Thyroid gland (tissue), 4 donors: ENCODE results near the gene WIPF3.

ENCODE experiments used
- CTCF ChIP-seq, 6 experiments: fragments of 200-600 bp in 3 of 6; fragments of 450-650 bp in 3 of 6; sonication (generic) in 3 of 6; IDR thresholded peaks; one replicate each; pipeline ENCODE4 v1.5.1; 2016 to 2019; ENCODE audit warnings: antibody characterized with exemption in 6 of 6, mild to moderate bottlenecking in 2 of 6, inconsistent platforms in 1 of 6, moderate library complexity in 1 of 6
- POLR2A ChIP-seq, 2 donors: fragments of 450-650 bp; IDR thresholded peaks; one replicate each; pipeline ENCODE4 v1.6.1; 2017; ENCODE audit warnings: antibody characterized with exemption in 2 of 2, mild to moderate bottlenecking in 2 of 2, moderate library complexity in 1 of 2

GRCh38 chr7:29878081-29878688 lies 71.9 kb downstream of the WIPF3 start:
- TF ChIP-seq POLR2A (IDR thresholded peaks at IDR 0.05) (no peak), CTCF (IDR thresholded peaks at IDR 0.05) (peak in 4 of 6 experiments; percentile 38 to 63 (median 58))
